Upper lobe of left lung (tissue), 6 donors: ENCODE results near the gene NELFCD. TPM values are rescaled to one million over a fixed set of nuclear protein-coding genes. Genes with fewer than 3 reads are reported as not detected.
"Not testable (repeated sequence)": the region's sequence is repeated elsewhere in the genome, so short reads cannot be mapped to it uniquely, and the experiment has no call there.

Experiments
- ATAC-seq, 2 donors: fragments of 200-7000 bp; cut with Tn5 transposase; one replicate each; pipeline ENCODE4 v1.9.1; 2022; ENCODE audit warnings: mild to moderate bottlenecking in 2 of 2, moderate library complexity in 2 of 2; ENCODE audit not compliant: low FRiP score in 2 of 2
- DNase-seq, 2 donors: peaks; one replicate each; pipeline ENCODE4 v3.0.0-alpha.2; 2019 to 2020
- H3K27ac ChIP-seq, 4 donors: fragments of 200-600 bp; sonication (generic); one replicate each; pipeline ENCODE4 v1.5.1; 2016 to 2019
- H3K27me3 ChIP-seq, 4 donors: fragments of 200-600 bp; sonication (generic); one replicate each; pipeline ENCODE4 v1.5.1; 2017 to 2019
- H3K36me3 ChIP-seq, 4 donors: fragments of 200-600 bp; sonication (generic); one replicate each; pipeline ENCODE4 v1.5.1; 2016 to 2019
- H3K4me1 ChIP-seq, 4 donors: fragments of 200-600 bp; sonication (generic); one replicate each; pipeline ENCODE4 v1.5.1; 2018 to 2019
- H3K4me3 ChIP-seq, 4 donors: fragments of 200-600 bp; sonication (generic); one replicate each; pipeline ENCODE4 v1.5.1; 2017 to 2019; ENCODE audit warnings: mild to moderate bottlenecking in 2 of 4, moderate library complexity in 1 of 4
- H3K9me3 ChIP-seq, 4 donors: fragments of 200-600 bp; sonication (generic); one replicate each; pipeline ENCODE4 v1.5.1; 2018 to 2019
- EP300 ChIP-seq, 4 donors: sonication (generic); formaldehyde crosslinking; IDR thresholded peaks; one replicate each; pipeline ENCODE4 v1.5.1; 2017; ENCODE audit warnings: antibody characterized with exemption in 4 of 4, control low read depth in 2 of 4
- POLR2A ChIP-seq, 4 donors: fragments of 450-650 bp; IDR thresholded peaks; one replicate each; pipeline ENCODE4 v1.5.1; 2016 to 2017; ENCODE audit warnings: antibody characterized with exemption in 4 of 4, mild to moderate bottlenecking in 2 of 4
- POLR2AphosphoS5 ChIP-seq, 2 donors: sonication (generic); formaldehyde crosslinking; IDR thresholded peaks; one replicate each; pipeline ENCODE4 v1.5.1; 2017; ENCODE audit warnings: antibody characterized with exemption in 2 of 2
- WGBS, 2 donors: methylation state at CpG; one replicate each; pipeline ENCODE4 v1.1.5; 2017 to 2018; 5-methylcytosine and 5-hydroxymethylcytosine counted together
- total RNA-seq, 6 donors: library from RNA; depleted of rRNA in 4 of 6; stranded (reverse); fragments of >200 nt in 4 of 6; gene quantifications; one replicate each; pipeline versions ENCODE4 v1.1.0 to v1.2.1, GENCODE V29; 2016 to 2021
- TF ChIP-seq, protein P1 (sequence below), 6 experiments: fragments of 450-650 bp in 4 of 6; fragments of 200-600 bp in 2 of 6; sonication (generic) in 2 of 6; IDR thresholded peaks; one replicate each; pipeline ENCODE4 v1.5.1; 2016 to 2019; ENCODE audit warnings: antibody characterized with exemption in 6 of 6
- donor health status: DM: no; HTN: no; CAD: no; lungs with moderate emphysema.
- donor health status: DM: no; HTN: yes; CAD: no; lungs with severe emphysema.

Gene NELFCD
- total RNA-seq, 6 donors from 2014 or later, result 42.3 to 99.5 (median 48.7) TPM

GRCh38 chr20:58950603-58951002, 30.5 kb upstream of the NELFCD start:
- DNase-seq (no peak), ATAC-seq (no peak)
- TF ChIP-seq EP300 (IDR thresholded peaks at IDR 0.05), result no peak
- no peak for TF ChIP-seq POLR2A (IDR thresholded peaks at IDR 0.05)
- TF ChIP-seq, protein P1, sequence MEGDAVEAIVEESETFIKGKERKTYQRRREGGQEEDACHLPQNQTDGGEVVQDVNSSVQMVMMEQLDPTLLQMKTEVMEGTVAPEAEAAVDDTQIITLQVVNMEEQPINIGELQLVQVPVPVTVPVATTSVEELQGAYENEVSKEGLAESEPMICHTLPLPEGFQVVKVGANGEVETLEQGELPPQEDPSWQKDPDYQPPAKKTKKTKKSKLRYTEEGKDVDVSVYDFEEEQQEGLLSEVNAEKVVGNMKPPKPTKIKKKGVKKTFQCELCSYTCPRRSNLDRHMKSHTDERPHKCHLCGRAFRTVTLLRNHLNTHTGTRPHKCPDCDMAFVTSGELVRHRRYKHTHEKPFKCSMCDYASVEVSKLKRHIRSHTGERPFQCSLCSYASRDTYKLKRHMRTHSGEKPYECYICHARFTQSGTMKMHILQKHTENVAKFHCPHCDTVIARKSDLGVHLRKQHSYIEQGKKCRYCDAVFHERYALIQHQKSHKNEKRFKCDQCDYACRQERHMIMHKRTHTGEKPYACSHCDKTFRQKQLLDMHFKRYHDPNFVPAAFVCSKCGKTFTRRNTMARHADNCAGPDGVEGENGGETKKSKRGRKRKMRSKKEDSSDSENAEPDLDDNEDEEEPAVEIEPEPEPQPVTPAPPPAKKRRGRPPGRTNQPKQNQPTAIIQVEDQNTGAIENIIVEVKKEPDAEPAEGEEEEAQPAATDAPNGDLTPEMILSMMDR (IDR thresholded peaks at IDR 0.05), result no peak
- no peak for TF ChIP-seq POLR2AphosphoS5 (IDR thresholded peaks at IDR 0.05)
- Histone ChIP-seq H3K4me1 (no peaks in the 10 kb centered on the region), H3K27me3 (no peaks in the 10 kb centered on the region), H3K27ac (no peak overlapping the region), H3K4me3 (no peak overlapping the region), H3K9me3 (no peaks in the 10 kb centered on the region), H3K36me3 (no peaks in the 10 kb centered on the region)
- WGBS, 2 donors, result 82 to 84% methylated on average over 5 of the region's 5 CpGs

DNA sequence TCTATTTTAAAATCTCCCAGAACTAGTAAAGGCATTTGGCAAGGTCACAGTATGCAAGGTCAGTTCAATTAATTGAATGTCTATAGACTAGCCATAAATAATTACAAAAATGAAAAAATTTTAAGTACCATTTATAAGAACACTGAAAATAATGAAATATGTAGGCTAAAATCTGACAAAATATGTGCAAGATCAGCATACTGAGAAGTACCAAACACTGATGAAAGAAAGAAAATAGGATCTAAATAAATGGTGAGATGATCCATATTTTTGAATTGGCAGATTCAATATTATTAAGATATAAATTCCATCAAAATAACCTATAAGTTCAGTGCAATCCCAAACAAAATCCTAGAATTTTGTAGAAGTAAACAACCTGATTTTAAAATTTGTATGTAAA, 28.0 kb upstream of the NELFCD start:
- H3K27ac ChIP-seq, result no peak overlapping the region
- no peak overlapping the region for H3K4me3 ChIP-seq
- no peaks in the 10 kb centered on the region for H3K4me1 ChIP-seq
- H3K36me3 ChIP-seq, result no peaks in the 10 kb centered on the region
- no peaks in the 10 kb centered on the region for H3K27me3 ChIP-seq
- no peak for ATAC-seq
- TF ChIP-seq POLR2A (IDR thresholded peaks at IDR 0.05), result no peak
- no peak for TF ChIP-seq POLR2AphosphoS5 (IDR thresholded peaks at IDR 0.05)
- TF ChIP-seq EP300 (IDR thresholded peaks at IDR 0.05), result no peak
- TF ChIP-seq, protein P1 (IDR thresholded peaks at IDR 0.05), result no peak
- no peak for DNase-seq
- H3K9me3 ChIP-seq, result no peaks in the 10 kb centered on the region

DNA sequence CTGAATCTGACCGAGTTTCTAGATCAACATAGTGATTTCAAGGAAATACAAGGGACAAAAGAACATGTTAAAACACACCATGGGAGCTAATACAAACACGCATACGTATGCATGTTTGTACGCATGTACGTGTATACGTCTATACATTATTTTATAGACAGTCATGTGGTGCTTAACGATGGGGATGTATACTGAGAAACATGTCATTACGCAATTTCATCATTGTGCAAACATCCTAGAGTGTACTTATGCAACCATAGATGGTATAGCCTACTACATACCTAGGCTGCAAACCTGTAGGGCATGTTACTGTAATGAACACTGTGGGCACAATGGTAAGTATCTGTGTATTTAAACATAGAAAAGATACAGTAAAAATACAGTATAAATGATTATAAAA, 25.0 kb upstream of the NELFCD start:
- no peak for TF ChIP-seq POLR2AphosphoS5 (IDR thresholded peaks at IDR 0.05)
- no peak for TF ChIP-seq EP300 (IDR thresholded peaks at IDR 0.05)
- no peak for TF ChIP-seq POLR2A (IDR thresholded peaks at IDR 0.05)
- TF ChIP-seq, protein P1 (IDR thresholded peaks at IDR 0.05), result no peak
- WGBS, 2 donors, result 65 to 76% methylated on average over 8 of the region's 8 CpGs

DNA sequence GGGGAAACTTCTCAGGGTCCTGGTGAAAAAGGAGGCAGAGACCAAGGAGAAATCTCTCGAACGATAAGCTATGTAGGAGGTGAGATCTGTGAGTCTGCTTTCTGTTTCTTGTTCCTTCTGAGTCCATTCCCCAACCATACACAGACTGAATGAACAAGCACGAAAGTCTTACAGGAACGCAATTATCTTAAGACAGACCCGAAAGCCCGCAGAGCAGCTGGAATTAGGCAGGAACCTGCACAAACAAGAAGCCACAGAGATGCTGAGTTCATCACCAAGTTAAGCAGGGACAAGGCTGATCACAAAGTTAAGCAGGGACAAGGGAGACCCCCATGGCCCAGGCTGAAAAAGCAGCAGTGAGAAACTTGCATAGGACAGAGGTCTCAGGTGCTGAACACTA, 21.4 kb upstream of the NELFCD start:
- Histone ChIP-seq H3K4me3 (no peak overlapping the region), H3K27me3 (no peaks in the 10 kb centered on the region), H3K27ac (no peak overlapping the region), H3K36me3 (no peaks in the 10 kb centered on the region), H3K4me1 (no peaks in the 10 kb centered on the region), H3K9me3 (no peaks in the 10 kb centered on the region)
- no peak for TF ChIP-seq EP300 (IDR thresholded peaks at IDR 0.05)
- no peak for TF ChIP-seq POLR2AphosphoS5 (IDR thresholded peaks at IDR 0.05)
- no peak for TF ChIP-seq POLR2A (IDR thresholded peaks at IDR 0.05)
- TF ChIP-seq, protein P1 (IDR thresholded peaks at IDR 0.05), result no peak
- DNase-seq (no peak), ATAC-seq (no peak)
- 84 to 89% methylated on average over 6 of the region's 6 CpGs for WGBS, 2 donors

More for the DNA sequence above, 25.0 kb upstream of the NELFCD start:
- no peak overlapping the region for H3K27ac ChIP-seq
- no peaks in the 10 kb centered on the region for H3K9me3 ChIP-seq
- no peaks in the 10 kb centered on the region for H3K36me3 ChIP-seq
- no peak overlapping the region for H3K4me3 ChIP-seq
- no peaks in the 10 kb centered on the region for H3K27me3 ChIP-seq
- ATAC-seq (no peak), DNase-seq (no peak)
- H3K4me1 ChIP-seq, result no peaks in the 10 kb centered on the region

DNA sequence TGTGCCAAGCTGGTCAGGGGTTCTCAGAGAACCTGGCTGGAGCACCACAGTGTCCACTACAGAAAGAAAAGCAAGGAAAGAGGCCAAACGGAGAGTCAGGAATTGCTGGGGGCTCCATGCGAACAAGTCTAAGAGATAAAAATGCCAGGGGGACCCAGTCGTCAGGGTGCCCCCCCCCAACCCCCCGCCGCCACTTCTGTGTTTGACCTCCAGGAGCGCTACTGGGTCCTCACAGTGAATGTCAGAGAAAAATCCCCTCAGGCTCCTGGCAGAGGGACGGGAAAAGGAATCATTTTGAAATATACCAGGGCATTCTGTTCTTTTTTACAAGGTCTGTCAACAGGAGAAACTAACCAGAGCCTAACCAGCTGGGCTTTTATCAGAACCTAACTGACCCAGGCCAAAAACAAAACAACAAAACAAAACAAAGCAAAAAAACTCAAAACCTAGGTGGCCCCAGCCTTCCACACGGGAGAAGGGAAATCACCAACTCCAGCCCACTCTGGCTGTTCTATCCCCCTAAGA, 17.9 kb upstream of the NELFCD start:
- 81 to 86% methylated on average over 8 of the region's 8 CpGs for WGBS, 2 donors
- no peak for TF ChIP-seq POLR2A (IDR thresholded peaks at IDR 0.05)
- TF ChIP-seq POLR2AphosphoS5 (IDR thresholded peaks at IDR 0.05), result no peak
- no peak for TF ChIP-seq EP300 (IDR thresholded peaks at IDR 0.05)
- TF ChIP-seq, protein P1 (IDR thresholded peaks at IDR 0.05), result no peak
- ATAC-seq (no peak), DNase-seq (no peak)
- Histone ChIP-seq H3K9me3 (no peaks in the 10 kb centered on the region), H3K36me3 (no peaks in the 10 kb centered on the region), H3K4me3 (no peak overlapping the region), H3K4me1 (no peaks in the 10 kb centered on the region), H3K27me3 (no peaks in the 10 kb centered on the region), H3K27ac (no peak overlapping the region)

DNA sequence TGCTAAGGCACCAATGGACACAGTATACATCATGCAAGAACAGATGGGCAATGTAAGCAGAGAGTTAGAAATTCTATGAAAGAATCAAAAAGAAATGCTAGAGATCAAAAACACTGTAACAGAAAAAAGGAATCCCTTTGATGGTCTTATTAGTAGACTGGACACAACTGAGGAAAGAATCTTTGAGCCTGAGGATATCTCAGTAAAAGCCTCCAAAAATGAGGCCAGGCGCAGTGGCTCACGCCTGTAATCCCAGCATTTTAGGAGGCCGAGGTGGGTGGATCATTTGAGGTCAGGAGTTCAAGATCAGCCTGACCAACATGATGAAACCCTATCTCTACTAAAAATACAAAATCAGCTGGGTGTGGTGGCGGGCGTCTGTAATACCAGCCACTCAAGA, 17.1 kb upstream of the NELFCD start:
- H3K27ac ChIP-seq, DNase-seq, H3K9me3 ChIP-seq, H3K4me3 ChIP-seq, H3K27me3 ChIP-seq, H3K36me3 ChIP-seq, H3K4me1 ChIP-seq, ATAC-seq: not testable (repeated sequence)
- WGBS, 2 donors, result 79 to 84% methylated on average over 5 of the region's 5 CpGs
